HL-60/S4 treated with phorbol 12-myristate 13-acetate at 8.2 ng/mL for 4 days and 3 days (cell line): ENCODE measurements around the gene PRUNE2.
"Not testable (repeated sequence)": the region's sequence is repeated elsewhere in the genome, so short reads cannot be mapped to it uniquely, and the experiment has no call there.

Experiments
- in situ Hi-C: fragments of 300-500 bp; cut with MboI; formaldehyde crosslinking; loops from 2 replicates; pipeline ENCODE4 v1.15.0; 2022; ENCODE audit warnings: low sequenced_read_pairs

PRUNE2 gene, protein sequence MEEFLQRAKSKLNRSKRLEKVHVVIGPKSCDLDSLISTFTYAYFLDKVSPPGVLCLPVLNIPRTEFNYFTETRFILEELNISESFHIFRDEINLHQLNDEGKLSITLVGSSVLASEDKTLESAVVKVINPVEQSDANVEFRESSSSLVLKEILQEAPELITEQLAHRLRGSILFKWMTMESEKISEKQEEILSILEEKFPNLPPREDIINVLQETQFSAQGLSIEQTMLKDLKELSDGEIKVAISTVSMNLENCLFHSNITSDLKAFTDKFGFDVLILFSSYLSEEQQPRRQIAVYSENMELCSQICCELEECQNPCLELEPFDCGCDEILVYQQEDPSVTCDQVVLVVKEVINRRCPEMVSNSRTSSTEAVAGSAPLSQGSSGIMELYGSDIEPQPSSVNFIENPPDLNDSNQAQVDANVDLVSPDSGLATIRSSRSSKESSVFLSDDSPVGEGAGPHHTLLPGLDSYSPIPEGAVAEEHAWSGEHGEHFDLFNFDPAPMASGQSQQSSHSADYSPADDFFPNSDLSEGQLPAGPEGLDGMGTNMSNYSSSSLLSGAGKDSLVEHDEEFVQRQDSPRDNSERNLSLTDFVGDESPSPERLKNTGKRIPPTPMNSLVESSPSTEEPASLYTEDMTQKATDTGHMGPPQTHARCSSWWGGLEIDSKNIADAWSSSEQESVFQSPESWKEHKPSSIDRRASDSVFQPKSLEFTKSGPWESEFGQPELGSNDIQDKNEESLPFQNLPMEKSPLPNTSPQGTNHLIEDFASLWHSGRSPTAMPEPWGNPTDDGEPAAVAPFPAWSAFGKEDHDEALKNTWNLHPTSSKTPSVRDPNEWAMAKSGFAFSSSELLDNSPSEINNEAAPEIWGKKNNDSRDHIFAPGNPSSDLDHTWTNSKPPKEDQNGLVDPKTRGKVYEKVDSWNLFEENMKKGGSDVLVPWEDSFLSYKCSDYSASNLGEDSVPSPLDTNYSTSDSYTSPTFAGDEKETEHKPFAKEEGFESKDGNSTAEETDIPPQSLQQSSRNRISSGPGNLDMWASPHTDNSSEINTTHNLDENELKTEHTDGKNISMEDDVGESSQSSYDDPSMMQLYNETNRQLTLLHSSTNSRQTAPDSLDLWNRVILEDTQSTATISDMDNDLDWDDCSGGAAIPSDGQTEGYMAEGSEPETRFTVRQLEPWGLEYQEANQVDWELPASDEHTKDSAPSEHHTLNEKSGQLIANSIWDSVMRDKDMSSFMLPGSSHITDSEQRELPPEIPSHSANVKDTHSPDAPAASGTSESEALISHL (N-terminal part only)

DNA sequence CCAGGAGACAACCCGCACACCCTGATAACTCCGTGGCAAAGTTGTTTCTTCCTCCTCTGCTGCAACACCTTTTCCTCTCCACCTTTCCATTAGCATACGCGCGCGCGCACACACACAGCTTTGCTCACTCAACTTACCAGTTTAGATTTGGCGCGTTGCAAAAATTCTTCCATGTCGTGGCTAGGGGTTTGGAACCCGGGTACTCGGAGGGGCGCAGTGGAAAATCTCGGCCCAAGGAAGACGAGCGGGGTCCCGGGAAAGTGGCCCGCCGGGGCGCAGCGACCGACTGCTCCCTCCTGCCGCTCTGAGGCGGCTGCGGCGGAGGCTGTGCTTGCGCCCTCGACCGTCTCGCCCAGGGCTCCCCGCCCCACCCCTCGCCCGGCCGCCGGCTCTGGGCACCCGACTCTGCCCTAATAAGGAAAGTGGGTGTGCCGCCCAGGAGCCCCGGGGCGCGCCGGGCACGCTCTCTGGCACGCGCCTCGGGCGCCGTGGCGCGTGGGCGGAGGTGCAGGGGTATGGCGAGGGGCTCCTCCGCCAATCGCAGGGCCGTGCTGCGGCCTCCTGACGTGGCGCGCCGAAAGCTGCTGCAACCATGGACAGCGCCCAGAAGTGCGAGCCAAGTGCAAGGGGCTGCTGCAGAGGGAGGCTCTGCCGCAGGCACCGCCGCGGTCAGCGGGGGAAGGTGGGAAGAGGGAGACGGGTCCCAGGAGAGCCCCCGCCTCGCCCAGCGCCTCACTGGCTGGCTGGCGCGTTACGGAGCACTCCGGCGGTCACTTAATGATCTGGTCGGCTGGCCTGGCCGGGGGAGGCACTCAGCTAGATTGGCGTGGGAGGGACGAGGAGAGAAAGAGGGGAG is at the start of gene PRUNE2:
PRUNE2 (minus strand) TSS at position 324 of the 856 bp plus-strand sequence; CDS start at position 173, 151 bp downstream.
- in situ Hi-C loops = no loop called here

DNA sequence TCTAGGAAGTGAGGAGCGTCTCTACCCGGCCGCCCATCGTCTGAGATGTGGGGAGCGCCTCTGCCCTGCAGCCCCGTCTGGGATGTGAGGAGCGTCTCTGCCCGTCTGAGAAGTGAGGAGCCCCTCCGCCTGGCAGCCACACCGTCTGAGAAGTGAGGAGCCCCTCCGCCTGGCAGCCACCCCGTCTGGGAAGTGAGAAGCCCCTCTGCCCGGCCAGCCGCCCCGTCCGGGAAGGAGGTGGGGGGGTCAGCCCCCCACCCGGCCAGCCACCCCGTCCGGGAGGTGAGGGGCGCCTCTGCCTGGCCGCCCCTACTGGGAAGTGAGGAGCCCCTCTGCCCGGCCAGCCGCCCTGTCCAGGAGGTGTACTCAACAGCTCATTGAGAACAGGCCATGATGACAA is 49.5 kb upstream of the PRUNE2 start:
- in situ Hi-C loops = not testable (repeated sequence)

DNA sequence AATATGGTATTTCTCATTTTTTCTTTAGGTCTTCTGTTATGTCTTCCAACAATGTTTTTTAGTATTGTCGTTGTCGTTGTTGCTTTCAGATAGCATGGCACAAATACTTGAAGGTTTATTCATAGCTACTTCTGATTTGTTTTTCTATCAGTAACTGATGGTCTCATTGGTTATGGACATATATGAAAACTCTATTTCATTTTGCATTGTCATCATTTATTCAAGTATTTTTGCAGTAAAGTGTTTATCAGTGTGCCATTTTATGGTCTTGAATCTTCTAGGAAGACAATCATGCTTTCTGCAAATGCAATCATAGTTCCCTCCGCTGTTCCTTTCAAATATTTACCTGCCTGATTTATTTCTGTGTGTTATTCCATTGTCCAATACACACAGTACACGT is 44.0 kb upstream of the PRUNE2 start:
- in situ Hi-C loops = no loop called here

DNA sequence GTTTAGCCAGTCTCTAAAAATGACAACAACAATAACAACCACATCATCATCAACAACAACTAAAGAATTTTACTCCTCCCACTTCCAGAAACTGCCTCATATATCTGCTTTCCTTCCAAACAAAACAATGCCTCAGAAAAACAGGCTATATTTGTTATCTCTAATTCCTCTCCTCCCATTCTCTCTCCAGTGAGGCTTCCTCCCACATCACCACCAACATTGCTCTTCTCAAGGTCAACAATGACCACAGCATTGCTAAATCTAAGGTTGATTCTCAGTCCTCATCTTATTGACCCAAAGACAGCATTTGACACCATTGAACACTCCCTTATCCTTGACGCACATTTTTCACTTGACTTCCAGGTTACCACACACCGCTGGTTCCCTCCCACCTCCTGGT is 38.1 kb upstream of the PRUNE2 start:
- in situ Hi-C loops = no loop called here

DNA sequence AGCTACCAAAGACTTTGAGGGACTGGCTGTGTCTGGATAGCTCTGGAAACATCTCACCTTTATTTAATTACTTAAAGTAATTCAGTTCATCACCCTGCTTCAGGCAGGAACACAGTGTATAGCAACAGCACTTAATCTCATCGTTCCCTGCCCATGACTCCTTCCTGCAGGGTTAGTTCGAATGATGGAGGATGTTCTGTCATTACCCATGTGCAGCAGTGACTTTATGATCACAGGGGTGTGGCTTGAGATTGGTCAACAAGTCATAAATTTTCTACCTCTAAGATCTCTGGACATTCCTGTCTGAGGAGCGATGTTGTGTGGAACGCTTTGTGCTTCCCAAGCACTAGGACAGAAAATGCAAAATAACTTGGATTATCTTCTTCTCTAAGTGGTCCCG is 37.1 kb upstream of the PRUNE2 start:
- in situ Hi-C loops = no loop called here

DNA sequence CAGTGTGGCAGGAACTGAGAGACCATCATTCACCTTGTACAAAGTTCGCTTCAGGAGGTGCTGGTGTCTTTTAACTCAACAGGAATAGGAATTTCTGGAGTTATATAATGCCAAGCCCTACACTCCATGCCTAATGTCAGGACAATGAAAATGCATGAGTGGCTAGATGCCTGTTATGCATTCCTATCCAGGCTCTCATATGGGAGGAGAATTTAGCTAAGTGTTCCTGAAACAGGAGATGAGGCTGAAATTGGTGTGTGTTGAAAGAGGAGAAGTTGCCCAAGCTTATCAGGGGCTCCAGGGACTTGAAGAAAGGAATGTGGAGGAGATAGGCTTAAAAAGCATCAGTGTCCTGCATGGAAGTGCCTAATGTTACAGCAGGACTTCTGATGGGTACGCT is 26.8 kb upstream of the PRUNE2 start:
- in situ Hi-C loops = no loop called here

DNA sequence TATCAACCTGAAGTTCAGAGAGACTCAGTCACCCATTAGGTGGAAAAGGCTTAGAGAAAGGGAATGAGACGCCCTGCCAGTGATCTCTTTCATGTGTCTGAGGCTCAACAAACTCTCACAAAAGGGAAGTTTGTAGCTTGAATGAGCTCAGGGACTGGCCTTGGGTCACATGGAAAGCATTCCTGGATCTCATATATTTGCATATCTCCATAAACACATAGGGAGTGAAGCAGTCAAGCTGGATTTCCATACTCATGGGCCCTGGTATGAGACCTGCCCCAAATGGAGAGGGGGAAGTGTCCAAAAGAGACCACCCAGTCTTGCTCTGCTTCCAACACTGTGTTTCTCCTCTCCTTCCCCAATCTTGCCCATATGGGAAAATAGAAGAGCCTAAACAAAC is 26.4 kb upstream of the PRUNE2 start:
- in situ Hi-C loops = no loop called here

DNA sequence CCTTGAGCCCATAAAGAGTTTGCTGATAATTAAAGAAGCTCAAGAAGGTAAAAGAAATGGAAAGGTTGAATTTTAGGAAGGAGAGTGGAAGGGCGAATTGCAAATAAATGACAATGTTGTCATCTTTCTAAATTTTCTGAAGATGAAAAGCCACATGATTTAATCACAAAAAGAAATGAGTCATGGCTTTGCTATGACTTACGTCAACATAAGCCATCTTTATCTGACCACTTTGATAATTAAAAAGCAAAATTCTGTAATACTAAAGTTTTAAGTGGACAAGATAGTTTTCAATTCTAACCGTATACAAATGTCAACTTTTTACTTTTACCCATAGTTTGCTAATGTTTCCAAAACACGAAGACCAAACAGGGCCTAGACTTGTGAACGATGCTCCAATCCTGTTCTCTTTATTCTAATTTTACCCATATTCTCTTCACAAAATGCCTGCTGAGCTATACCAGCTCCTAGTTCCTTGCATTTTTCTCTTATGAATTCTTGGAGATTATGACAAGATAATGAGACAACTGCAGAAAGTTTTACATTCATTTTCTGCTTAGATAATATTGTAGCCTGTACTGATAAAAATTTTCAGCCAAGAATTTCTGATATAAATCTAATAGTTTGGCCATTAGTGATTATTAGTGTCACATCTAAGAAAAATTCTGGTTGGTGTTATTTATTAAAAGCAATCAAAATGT is 21.8 kb upstream of the PRUNE2 start:
- in situ Hi-C loops = no loop called here

DNA sequence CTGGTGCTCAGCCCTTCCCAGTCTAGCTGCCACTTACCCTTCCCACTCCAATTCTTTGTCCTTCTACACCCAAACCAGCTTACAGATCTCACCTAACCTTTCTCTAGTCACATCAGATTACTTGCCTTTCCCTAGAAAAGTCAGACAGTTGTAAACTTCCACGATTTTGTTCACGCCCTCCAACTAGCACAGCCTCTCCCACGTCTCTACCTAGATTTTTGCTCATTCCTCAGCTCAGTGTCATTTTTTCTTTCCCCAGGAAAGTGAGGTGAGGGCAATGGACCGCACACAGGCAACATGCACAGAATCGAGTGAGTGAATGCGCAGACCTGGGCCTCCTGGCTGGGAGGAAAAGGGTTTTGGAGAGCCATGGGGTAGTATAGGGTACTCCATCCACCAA is 20.9 kb upstream of the PRUNE2 start:
- in situ Hi-C loops = no loop called here

DNA sequence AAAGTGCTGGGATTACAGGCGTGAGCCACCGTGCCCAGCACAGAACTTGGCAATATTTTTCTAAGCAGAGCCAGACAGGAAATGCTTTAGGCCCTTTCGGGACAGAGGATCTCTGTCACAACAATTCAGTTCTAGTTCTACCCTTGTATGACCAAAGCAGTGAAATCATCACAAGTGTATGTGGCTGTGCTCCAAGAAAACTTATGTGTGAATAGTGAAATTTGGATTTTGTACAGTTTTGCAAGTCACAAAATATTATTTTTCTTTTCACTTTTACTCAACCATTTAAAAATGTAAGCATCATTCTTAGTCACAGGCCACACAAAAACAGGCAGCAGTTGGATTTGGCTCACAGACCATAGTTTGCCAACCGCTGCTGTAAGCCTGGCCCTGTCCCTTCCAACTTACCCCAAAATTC is 20.4 kb upstream of the PRUNE2 start:
- in situ Hi-C loops = no loop called here

DNA sequence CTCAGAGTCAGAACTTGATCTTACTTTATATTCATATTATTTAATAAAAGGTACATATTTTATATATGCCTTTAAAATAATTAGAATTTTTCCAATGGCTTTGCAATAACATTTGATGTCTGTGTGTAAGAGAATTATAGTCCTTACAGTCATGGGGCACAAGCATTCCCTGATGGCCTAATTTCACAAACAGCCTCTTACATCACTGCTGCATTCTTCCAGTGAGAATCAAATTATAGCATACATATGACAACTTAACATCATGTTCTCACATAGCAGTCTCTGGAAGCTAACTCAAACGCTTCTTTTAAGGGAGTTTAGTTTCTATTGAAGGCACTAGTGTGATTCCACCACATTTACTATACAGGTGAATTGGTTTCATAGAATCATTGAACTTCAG is 15.3 kb upstream of the PRUNE2 start:
- in situ Hi-C loops = no loop called here

DNA sequence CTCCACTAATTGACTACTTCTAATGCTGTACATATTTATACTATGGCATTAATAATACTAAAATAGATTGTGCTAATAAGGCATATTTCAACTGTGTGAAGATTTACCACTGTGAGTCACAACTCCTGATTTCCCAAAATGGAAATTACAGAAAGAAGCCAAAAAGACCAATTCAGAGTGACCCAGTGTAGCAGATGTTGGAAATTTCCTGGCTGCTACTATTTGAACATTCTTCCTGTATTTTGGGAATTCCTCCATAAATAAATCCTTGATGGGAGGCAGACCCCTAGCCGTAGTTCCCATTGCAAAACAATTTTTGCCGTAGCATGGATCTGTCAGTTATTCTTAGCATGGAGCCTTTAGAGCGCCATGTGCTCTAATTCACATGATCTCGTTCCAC is 11.4 kb upstream of the PRUNE2 start:
- in situ Hi-C loops = no loop called here

DNA sequence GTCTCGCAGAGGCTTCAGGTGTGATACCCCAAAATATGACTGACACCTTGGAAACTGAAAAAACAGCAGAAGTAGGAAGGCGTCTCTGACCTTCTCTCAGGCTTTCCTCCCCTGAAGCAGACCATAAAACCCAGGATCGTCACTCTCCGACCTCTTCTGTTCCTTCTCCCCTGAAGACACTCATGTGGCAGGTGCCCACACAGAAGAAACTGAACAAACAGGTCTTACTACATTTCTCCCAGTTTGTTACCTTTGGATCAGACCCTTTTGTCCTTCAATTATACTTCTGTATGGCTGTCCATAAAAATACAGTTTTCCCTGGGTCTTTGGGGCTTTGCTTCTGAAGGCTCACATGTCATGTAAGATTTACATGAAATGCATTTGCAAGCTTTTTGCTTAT is 10.3 kb upstream of the PRUNE2 start:
- in situ Hi-C loops = no loop called here

DNA sequence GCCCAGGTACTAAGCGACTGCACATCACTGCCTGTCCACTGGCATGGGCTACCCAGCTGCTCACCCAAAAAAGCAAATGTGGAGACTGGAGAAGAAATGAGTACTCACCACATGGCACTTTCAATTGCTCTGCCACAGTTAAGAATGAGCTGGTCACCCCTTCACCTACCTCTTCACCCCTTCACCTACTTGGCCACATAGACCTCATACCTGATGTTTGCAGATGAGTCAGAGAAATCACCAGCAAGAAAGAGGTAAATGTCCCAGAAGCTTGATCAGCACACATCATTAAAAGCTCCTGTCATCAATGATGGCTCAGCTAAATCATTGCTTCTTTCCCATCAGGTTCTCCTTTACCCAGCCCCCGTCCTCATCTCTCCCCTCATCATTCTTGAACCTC is 7.6 kb upstream of the PRUNE2 start:
- in situ Hi-C loops = no loop called here

DNA sequence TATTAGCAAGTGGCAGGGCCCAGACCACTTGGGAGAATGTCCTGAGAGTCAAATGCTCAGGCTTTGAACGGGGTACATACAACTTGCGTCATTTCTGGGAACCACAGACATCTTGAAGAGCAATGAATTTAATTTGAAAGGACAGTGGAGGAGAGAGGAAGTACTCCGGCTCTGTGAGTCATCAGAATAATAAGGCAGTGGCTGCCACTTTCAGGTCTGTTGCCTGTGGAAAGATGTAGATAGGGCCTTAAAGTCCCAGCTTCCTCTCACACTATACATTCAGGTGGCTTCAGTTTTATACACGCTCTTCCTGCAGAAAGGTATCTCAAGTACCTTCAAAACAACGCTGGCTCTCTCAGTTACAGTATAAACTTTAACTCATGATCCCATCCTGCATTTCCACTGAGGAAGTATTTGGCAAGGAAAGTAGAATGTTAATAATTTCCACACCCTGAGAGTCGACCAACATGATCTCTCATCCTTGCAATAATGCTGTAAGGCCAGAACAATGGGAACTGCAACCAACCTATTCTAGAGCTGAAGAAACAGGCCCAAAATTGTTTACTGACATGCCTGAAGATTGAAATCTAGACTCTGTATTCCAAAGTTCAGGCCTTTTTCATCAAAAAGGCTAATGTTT is 6.8 kb upstream of the PRUNE2 start:
- in situ Hi-C loops = no loop called here

DNA sequence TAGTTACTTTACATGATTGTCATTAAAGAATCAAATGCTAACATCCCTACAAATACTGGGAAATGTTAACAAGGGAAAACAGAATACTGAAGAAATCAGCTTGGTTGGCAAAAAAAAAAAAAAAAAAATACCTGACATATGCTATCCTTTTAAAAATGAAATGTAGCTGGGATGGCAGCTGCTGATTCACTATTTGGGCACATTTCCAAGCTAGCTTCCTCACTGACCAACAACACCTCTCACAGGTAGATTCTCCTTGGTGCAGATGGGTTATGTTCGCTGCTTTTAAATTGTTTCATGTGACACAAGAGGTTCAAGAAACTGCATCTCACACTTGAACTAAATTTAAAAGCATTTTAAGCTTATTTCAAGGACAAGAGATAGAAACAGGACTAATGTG is 6.1 kb upstream of the PRUNE2 start:
- in situ Hi-C loops = no loop called here

DNA sequence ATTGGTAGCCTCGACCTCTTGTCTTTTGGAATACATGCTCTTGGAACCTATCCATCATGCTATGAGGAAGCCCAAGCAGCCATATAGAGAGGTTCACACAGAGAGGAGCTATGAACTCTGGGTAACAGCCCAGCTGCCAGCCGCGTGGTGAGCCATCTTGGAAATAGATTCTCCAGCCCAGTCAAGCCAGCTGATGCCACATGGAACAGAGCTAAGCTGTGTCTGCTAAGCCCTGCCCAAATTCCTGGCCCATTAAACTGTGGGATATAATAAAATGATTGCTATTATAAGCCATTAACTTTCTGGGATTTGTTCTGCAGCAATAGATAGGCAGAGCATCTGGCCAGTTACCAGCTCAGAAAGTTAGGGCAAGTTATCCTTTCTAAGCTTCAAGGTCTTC is 4.9 kb upstream of the PRUNE2 start:
- in situ Hi-C loops = no loop called here

DNA sequence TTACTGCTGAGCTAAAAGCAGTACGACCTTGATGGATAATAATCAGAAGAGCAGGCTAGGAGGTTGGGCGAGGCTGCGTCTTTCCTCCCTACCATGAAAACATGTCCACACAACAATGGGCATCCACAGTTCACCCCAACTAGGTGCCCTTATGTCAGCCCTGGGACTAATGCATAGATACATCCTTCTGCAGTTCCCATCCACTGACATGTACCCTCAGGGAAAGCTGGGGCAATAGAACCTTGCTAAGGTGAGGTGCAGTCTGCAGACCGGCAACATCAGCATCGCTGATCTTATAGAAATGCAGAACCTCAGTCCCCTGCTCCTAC is 697 bp upstream of the PRUNE2 start:
- in situ Hi-C loops = no loop called here

DNA sequence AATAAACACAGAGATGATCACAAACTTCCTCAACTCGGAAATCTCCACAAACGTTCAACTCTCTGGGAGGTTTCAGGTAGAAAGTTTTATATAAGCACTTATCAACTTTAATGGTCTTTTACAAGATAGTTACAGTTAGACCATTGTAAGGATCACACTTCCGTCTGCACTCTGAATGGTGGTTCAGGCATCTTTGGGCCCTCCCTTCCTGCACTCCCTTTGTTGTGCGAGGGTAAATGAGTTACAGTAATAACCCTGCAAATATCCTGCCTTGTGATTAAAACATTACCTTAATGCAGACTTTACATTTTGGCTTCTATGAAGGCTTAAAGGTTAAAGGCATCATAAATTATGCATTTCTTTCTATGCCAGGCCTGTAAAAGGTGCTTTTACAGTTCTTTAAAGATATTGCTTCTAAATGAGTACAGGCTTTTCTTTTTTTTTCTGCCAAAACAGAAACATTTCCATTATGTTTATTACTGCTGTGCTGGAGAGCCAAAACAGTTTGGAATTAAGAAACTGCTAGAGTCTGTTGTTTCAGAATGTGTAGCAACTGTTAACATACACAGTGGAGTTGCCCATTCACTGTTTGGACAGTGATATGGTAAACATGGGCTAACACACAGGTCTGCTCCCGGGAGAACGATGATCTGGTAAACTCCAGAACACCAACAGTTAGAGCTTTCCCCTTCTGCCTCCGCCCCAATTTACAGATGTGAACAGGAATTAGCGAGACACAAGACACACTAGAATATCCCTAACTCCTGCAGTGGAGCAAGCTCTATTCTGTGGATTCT is 1.1 kb downstream of the PRUNE2 start:
- in situ Hi-C loops = no loop called here
